Peyer's patch (tissue), 4 donors: ENCODE results near the gene TOMM7.
"Not testable (repeated sequence)": the region's sequence is repeated elsewhere in the genome, so short reads cannot be mapped to it uniquely, and the experiment has no call there.

Experiments used
- CTCF ChIP-seq, 6 experiments: fragments of 450-650 bp in 4 of 6; fragments of 200-600 bp in 2 of 6; sonication (generic) in 1 of 6; IDR thresholded peaks; one replicate each; pipeline ENCODE4 v1.5.1; 2017 to 2019; ENCODE audit warnings: antibody characterized with exemption in 6 of 6, mild to moderate bottlenecking in 3 of 6, moderate library complexity in 1 of 6
- POLR2A ChIP-seq, 2 donors: fragments of 450-650 bp; IDR thresholded peaks; one replicate each; pipeline ENCODE4 v1.5.1; 2017; ENCODE audit warnings: antibody characterized with exemption in 2 of 2, mild to moderate bottlenecking in 2 of 2, moderate library complexity in 2 of 2

- not testable (repeated sequence) for TF ChIP-seq CTCF, POLR2A (IDR thresholded peaks at IDR 0.05)
Observed at GRCh38 chr7:22802831-22803230, 19.8 kb downstream of the TOMM7 start.
